Natural killer cell (primary cell): ENCODE measurements around the gene INTS1. TPM values are rescaled to one million over a fixed set of nuclear protein-coding genes. Genes with fewer than 3 reads are reported as not detected.

Experiments used
- ATAC-seq, 3 donors: fragments of 150-1000 bp in 2 of 3; fragments of 200-7000 bp in 1 of 3; cut with Tn5 transposase; 1 replicate in 1 of 3; 2 replicates in 2 of 3; pipeline ENCODE4 v1.10.0; 2021; ENCODE audit warnings: mild to moderate bottlenecking in 2 of 3, moderate library complexity in 2 of 3
- DNase-seq, 2 donors: peaks; one replicate each; pipeline versions ENCODE4 v3.0.0 to v3.0.0-alpha.2; 2013 to 2021; ENCODE audit warnings: mixed read lengths in 1 of 2
- H3K27ac ChIP-seq: one replicate; pipeline ENCODE4 v1.5.1; 2013; ENCODE audit warnings: mild to moderate bottlenecking, low read length
- H3K27me3 ChIP-seq: one replicate; pipeline ENCODE4 v1.6.1; 2013; ENCODE audit warnings: low read length; ENCODE audit not compliant: control insufficient read depth, insufficient read depth
- H3K36me3 ChIP-seq: one replicate; pipeline ENCODE4 v1.6.1; 2013; ENCODE audit warnings: low read length; ENCODE audit not compliant: control insufficient read depth, insufficient read depth
- H3K4me1 ChIP-seq: one replicate; pipeline ENCODE4 v1.6.1; 2013; ENCODE audit warnings: low read length; ENCODE audit not compliant: control insufficient read depth, insufficient read depth
- H3K4me3 ChIP-seq: one replicate; pipeline ENCODE4 v1.5.1; 2013; ENCODE audit warnings: low read length
- H3K9me3 ChIP-seq: one replicate; pipeline ENCODE4 v1.6.1; 2013; ENCODE audit warnings: low read length; ENCODE audit not compliant: control insufficient read depth, insufficient read depth
- H3K27ac Mint-ChIP-seq, 2 donors: one replicate each; pipeline ENCODE4 v1.8.0; 2022; ENCODE audit warnings: mild to moderate bottlenecking in 2 of 2, mixed read lengths in 2 of 2, moderate library complexity in 1 of 2
- H3K27me3 Mint-ChIP-seq, 2 donors: one replicate each; pipeline ENCODE4 v1.8.0; 2022; ENCODE audit warnings: low read depth in 2 of 2, mixed read lengths in 2 of 2
- H3K36me3 Mint-ChIP-seq: one replicate; pipeline ENCODE4 v1.8.0; 2022; ENCODE audit warnings: mixed read lengths
- H3K4me1 Mint-ChIP-seq, 2 donors: one replicate each; pipeline ENCODE4 v1.8.0; 2022; ENCODE audit warnings: mixed read lengths in 2 of 2
- H3K4me3 Mint-ChIP-seq: one replicate; pipeline ENCODE4 v1.8.0; 2022; ENCODE audit warnings: mild to moderate bottlenecking, moderate library complexity, mixed read lengths
- H3K9me3 Mint-ChIP-seq, 2 donors: one replicate each; pipeline ENCODE4 v1.8.0; 2022; ENCODE audit warnings: mixed read lengths in 2 of 2
- CTCF ChIP-seq: fragments of 200-600 bp; IDR thresholded peaks from one replicate; pipeline ENCODE4 v1.8.0; 2022; ENCODE audit warnings: antibody characterized with exemption
- whole genome bisulfite sequencing: methylation state at CpG from one replicate; pipeline ENCODE4 v1.1.7; 2013; ENCODE audit warnings: missing lambda C conversion rate; ENCODE audit not compliant: insufficient coverage; 5-methylcytosine and 5-hydroxymethylcytosine counted together
- intact Hi-C: fragments of 100-400 bp; cut with micrococcal nuclease; formaldehyde crosslinking; loops from one replicate; pipeline ENCODE4 v1.14.2; 2022
- total RNA-seq, 4 donors: library from RNA; stranded (reverse); fragments of 120-200 nt in 1 of 4; gene quantifications; one replicate each; pipeline versions ENCODE4 v1.2.3 to v1.2.4, GENCODE V29; 2013 to 2022

INTS1 gene
- total RNA-seq, 3 donors from 2014 or later (not counting 1 experiment from before 2014, with no cell fraction given): 92.7 to 115 (median 111) TPM

- Mint-ChIP-seq H3K36me3 (no peaks in the 10 kb centered on the region), H3K9me3 (no peaks in the 10 kb centered on the region), H3K27ac (no peak overlapping the region), H3K27me3 (peaks cover 10 to 13% of the 10 kb centered on the region in 2 donors), H3K4me1 (peaks cover 10% of the 10 kb centered on the region in 2 donors), H3K4me3 (no peak overlapping the region)
- H3K4me3 ChIP-seq: no peak overlapping the region
- H3K9me3 ChIP-seq: no peaks in the 10 kb centered on the region
- H3K27ac ChIP-seq: no peak overlapping the region
- WGBS: 45% methylated on average over 24 of the region's 24 CpGs
- no peaks in the 10 kb centered on the region for H3K27me3 ChIP-seq
- DNase-seq: no peak
- no peak for ATAC-seq
- peaks cover 8% of the 10 kb centered on the region for H3K4me1 ChIP-seq
- no peaks in the 10 kb centered on the region for H3K36me3 ChIP-seq
- no peak for TF ChIP-seq CTCF
- intact Hi-C loops: no loop called here
These were observed 81.5 kb downstream of the INTS1 start for GRCh38 chr7:1422512-1423263.

GRCh38 chr7:1421946-1422345 lies 82.2 kb downstream of the INTS1 start:
- Mint-ChIP-seq H3K4me1 (peaks cover 17% of the 10 kb centered on the region in 2 donors), H3K9me3 (no peaks in the 10 kb centered on the region), H3K27ac (no peak overlapping the region), H3K36me3 (no peaks in the 10 kb centered on the region), H3K27me3 (peaks cover 10 to 13% of the 10 kb centered on the region in 2 donors), H3K4me3 (no peak overlapping the region)
- H3K27me3 ChIP-seq: no peaks in the 10 kb centered on the region
- H3K4me1 ChIP-seq: peaks cover 16% of the 10 kb centered on the region
- WGBS: 87% methylated on average over 8 of the region's 8 CpGs
- no peak overlapping the region for H3K27ac ChIP-seq
- no peak for TF ChIP-seq CTCF
- no peak for ATAC-seq
- no peaks in the 10 kb centered on the region for H3K36me3 ChIP-seq
- H3K9me3 ChIP-seq: no peaks in the 10 kb centered on the region
- intact Hi-C loops: no loop called here
- H3K4me3 ChIP-seq: no peak overlapping the region
- no peak for DNase-seq

- no peaks in the 10 kb centered on the region for H3K9me3 Mint-ChIP-seq
- H3K4me1 ChIP-seq: peaks cover 21% of the 10 kb centered on the region
- H3K27me3 ChIP-seq: no peaks in the 10 kb centered on the region
- DNase-seq (no peak), ATAC-seq (no peak)
- 91% methylated on average over 41 of the region's 41 CpGs for WGBS
- H3K4me1 Mint-ChIP-seq: peaks cover 19% of the 10 kb centered on the region in 2 donors
- no peak overlapping the region for H3K27ac ChIP-seq
- H3K9me3 ChIP-seq: no peaks in the 10 kb centered on the region
- H3K36me3 Mint-ChIP-seq: no peaks in the 10 kb centered on the region
- no peaks in the 10 kb centered on the region for H3K36me3 ChIP-seq
- H3K27ac Mint-ChIP-seq: no peak overlapping the region
- no peak for TF ChIP-seq CTCF
- H3K27me3 Mint-ChIP-seq: peaks cover 10 to 13% of the 10 kb centered on the region in 2 donors
- H3K4me3 Mint-ChIP-seq: no peak overlapping the region
- intact Hi-C loops: no loop called here
- no peak overlapping the region for H3K4me3 ChIP-seq
These were observed 83.0 kb downstream of the INTS1 start for GRCh38 chr7:1421020-1421790.

Other genes starting within 250 kb of the INTS1 start
- gene MICALL2, start 44.9 kb downstream of the INTS1 start, total RNA-seq: 1 to 10 TPM; 2.5 to 4.4 (median 2.8) TPM
- 10 to 100 TPM; 57.9 to 71.3 (median 62.8) TPM for gene MAFK, start 26.3 kb upstream of the INTS1 start, total RNA-seq
- under 1 TPM in 1 of 3 donors, not detected in 2; 0.14 TPM for gene TMEM184A, start 51.8 kb upstream of the INTS1 start, total RNA-seq
- 10 to 100 TPM; 19.0 to 21.4 (median 20.5) TPM for gene PSMG3, start 65.6 kb upstream of the INTS1 start, total RNA-seq
- gene ELFN1, start 165.9 kb upstream of the INTS1 start, total RNA-seq: under 1 TPM in 2 of 3 donors, not detected in 1; 0.30 to 0.45 TPM